Fibroblast of pulmonary artery (primary cell): Measurements from ENCODE around the gene ARSB.

Source experiments
- DNase-seq: peaks from one replicate; pipeline ENCODE4 v3.0.0-alpha.2; 2010; ENCODE audit warnings: low read depth
- H3K4me3 ChIP-seq: replicated peaks from 2 replicates; pipeline ENCODE4 v1.5.1; 2011; ENCODE audit warnings: low read depth, mild to moderate bottlenecking, control low read depth, low read length, moderate library complexity
- TF ChIP-seq, protein P1 (sequence below): IDR thresholded peaks from 2 replicates; pipeline ENCODE4 v1.5.1; 2011; ENCODE audit warnings: mild to moderate bottlenecking, control low read depth, low read length, inconsistent platforms; ENCODE audit errors: missing control alignments

The ARSB gene

DNA sequence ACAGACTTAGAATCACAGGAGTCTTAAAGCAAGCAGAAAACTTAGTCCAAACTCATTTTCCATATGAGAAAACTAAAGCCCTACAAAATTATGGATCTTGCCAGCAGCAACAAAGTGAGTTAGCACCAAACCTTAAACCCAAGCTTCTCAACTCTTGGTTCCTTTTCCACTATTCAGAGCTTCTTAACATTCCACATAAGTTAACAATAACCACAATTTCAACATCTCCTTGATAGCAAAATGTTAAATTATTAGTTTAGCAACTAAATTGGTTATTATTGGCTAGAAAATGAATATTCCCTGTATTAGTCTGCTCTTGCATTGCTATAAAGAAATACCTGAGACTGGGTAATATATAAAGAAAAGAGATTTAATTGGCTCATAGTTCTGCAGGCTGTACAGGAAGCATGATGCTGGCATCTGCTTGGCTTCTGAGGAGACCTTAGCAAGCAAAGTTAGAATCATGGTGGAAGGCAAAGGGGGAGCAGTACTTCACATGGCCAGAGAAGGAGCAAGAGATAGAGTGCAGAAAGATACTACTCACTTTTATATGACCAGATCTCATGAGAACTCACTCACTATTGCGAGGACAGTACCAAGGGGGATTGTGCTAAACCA lies 26.2 kb upstream of the ARSB start:
- H3K4me3 ChIP-seq, result no peak overlapping the region
- TF ChIP-seq, protein P1, sequence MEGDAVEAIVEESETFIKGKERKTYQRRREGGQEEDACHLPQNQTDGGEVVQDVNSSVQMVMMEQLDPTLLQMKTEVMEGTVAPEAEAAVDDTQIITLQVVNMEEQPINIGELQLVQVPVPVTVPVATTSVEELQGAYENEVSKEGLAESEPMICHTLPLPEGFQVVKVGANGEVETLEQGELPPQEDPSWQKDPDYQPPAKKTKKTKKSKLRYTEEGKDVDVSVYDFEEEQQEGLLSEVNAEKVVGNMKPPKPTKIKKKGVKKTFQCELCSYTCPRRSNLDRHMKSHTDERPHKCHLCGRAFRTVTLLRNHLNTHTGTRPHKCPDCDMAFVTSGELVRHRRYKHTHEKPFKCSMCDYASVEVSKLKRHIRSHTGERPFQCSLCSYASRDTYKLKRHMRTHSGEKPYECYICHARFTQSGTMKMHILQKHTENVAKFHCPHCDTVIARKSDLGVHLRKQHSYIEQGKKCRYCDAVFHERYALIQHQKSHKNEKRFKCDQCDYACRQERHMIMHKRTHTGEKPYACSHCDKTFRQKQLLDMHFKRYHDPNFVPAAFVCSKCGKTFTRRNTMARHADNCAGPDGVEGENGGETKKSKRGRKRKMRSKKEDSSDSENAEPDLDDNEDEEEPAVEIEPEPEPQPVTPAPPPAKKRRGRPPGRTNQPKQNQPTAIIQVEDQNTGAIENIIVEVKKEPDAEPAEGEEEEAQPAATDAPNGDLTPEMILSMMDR, result peak; percentile 22
- DNase-seq, result peak; percentile 42

DNA sequence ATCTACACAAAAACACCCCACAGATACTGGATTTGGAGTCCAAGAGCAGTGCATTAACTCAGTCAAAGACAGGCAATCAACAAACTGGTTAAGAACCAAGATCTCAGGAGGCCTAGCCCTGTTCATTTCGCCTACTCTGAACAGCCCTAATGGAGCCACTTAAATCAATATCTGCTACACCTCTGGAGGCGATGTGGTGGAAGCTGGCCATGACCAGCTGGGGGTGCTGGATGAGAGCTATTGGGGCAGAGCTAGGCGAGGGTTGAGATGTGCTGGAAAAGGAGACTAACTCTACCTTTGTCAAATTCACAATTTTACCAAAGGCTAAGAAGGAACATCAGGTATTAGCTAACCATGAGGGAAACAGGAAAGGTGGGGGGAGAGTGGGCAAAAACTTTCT lies 23.3 kb upstream of the ARSB start:
- H3K4me3 ChIP-seq, result no peak overlapping the region
- DNase-seq, result no peak
- TF ChIP-seq, protein P1, result no peak

DNA sequence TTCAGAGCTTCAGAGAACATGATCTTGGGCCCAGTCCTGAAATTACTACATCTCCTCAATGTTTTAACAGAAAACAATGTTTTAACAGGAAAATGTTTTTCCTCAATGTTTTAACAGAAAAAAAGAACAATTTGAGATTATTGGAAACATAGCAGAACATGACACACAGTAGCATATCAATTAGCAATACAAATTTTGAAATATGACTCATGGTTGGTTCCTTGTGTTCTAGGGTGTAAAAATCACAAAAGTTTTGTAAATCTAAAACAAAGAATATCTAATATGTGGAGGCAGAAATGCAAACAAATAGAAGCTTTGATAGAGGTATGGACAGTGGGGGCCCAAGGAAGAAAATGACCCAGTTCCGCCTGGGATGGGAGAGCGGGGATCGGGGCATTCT lies 22.8 kb upstream of the ARSB start:
- DNase-seq, result no peak
- TF ChIP-seq, protein P1, result no peak
- H3K4me3 ChIP-seq, result no peak overlapping the region

DNA sequence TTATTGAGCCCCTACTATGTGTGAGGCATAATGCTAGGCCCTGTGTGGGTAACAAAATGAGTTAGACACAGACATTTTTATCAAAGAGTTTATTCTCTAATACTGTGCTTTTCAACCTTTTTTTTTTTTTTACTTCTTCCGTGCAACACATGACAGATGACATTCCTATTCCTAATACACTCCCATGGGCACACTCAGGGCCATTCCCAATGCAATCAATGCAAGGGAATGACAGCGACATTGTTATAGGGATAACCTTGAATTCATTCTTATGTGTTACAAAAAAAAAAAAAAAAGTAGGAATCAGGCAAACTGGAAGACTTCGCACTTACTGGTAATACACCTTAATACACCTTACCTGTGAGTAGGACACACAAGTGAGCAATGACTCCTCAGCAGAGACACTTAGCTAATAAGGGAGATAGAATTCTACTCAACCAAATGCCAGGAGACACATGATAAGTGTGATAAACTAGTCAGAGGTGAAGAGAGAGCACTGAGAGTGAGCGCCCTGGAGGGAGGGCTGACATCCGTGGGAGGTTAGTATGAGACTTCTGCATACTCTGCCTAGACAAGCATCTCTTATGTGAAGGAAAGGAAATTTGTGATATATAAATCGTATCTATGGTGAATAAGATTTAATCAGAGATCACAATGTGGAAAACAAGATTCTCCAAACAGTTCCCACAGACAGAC lies 21.0 kb upstream of the ARSB start:
- H3K4me3 ChIP-seq, result no peak overlapping the region
- no peak for DNase-seq
- TF ChIP-seq, protein P1, result no peak

DNA sequence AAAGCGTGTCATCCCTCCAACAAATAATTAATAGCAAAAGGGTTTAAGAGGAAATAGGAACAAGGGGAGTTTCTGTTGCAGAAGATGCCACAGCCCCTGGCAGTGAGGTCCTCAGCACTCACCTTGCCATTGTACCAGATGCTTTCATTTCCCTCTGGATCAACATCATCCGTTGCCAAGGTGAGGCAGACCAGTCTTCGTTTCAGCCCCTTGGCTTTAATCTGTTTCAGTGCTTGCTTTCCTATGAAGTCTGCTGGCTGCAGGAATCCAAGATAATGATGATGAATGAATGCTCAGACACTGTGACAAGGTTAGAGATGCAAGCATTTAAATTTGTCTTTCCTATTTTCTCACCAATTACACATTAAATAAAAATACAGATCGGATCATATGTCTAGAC lies 20.0 kb upstream of the ARSB start:
- no peak for DNase-seq
- TF ChIP-seq, protein P1, result no peak
- H3K4me3 ChIP-seq, result no peak overlapping the region

DNA sequence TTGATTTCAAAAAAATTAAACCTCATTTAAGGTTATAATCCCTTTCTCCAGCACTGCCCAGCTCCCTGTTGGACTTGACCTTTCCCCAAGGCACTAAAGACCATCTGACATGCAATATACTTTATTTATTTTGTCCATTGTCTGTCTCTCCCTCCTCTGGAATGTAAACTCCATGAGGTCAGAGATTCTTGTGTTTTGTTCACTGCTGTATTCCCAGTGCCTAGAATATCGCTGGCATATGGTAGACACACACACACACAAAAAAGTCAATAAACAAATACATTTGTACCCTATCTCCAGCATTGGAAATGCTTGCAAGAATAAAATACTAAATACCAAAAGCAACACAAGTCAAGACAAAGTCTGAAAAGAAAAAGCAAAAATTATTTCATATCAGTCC lies 17.3 kb upstream of the ARSB start:
- H3K4me3 ChIP-seq, result no peak overlapping the region
- TF ChIP-seq, protein P1, result no peak
- no peak for DNase-seq

DNA sequence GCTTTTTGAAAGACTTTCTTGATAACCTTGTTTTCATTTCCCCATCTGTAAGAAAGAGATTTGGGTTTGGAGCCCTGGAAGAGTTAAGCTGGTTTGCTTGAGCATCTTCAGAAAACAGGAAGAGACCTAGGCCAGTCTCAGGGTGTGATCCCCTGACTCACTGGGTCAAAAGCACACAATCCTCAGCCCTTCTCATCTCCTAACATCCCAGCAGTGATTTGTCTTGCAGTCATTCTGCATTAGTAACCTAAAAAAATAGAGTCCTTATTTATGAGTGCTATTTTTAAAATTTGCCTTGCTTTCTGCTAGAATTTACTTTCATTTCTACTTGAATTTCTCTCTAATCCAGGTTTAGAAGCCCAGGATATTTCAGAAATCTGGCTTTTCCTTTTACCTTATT lies 16.4 kb upstream of the ARSB start:
- DNase-seq, result no peak
- no peak overlapping the region for H3K4me3 ChIP-seq
- TF ChIP-seq, protein P1, result no peak
